ENCODE measurements around the gene RFK. TPM values are rescaled to one million over a fixed set of nuclear protein-coding genes. Genes with fewer than 3 reads are reported as not detected.

Gene RFK
- total and polyA plus RNA-seq, 2 of the 13 experiments (the other 11 are each of a cell fraction or from before 2014, with no cell fraction given): 18.2 to 37.2 TPM

DNA sequence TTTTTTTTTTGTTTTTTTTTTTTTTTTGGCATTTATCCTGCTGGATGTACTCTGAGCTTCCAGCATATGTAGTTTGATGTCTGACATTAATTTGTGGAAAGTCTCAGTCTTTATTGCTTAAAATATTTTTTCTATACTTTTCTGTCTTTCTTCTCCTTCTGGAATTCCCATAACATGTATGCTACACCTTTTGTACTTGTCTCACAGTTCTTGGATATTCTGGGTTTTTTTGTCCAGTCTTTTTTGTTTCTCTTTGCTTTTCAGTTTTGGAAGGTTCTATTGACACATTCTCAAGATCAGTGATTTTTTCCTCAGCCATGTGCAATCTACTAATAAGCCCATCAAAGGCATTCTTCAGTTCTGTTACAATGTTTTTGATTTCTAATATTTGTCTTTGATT lies 19.4 kb upstream of the RFK start:
- FAIRE-seq (no peak), ATAC-seq (no peak), DNase-seq (ENCODE audit: low spot score) (no peak)
- Histone ChIP-seq H4K20me1 (ENCODE audit: insufficient read depth, low read length) (no peaks in the 10 kb centered on the region), H3K9ac (ENCODE audit: insufficient read depth, low read depth, low read length) (no peak overlapping the region), H3K4me1 (ENCODE audit: insufficient read depth, low read length) (peaks cover 31% of the 10 kb centered on the region), H3K79me2 (ENCODE audit: insufficient read depth, low read length) (no peaks in the 10 kb centered on the region), H3K27me3 (ENCODE audit: control insufficient read depth in 1 of 2, insufficient read depth in 2 of 2, low read length in 2 of 2) (no peaks in the 10 kb centered on the region), H3K4me3 (replicated peaks in 1 of 3; ENCODE audit: insufficient read depth in 1 of 3, low read depth in 2 of 3, low read length in 3 of 3) (no peak overlapping the region), H3K9me3 (ENCODE audit: low read length) (no peaks in the 10 kb centered on the region), H3K36me3 (replicated peaks in 1 of 2; ENCODE audit: control insufficient read depth in 1 of 2, insufficient read depth in 2 of 2, low read length in 2 of 2) (no peaks in the 10 kb centered on the region), H2AFZ (ENCODE audit: low read length) (no peak overlapping the region), H3K4me2 (ENCODE audit: low read depth, low read length) (no peak overlapping the region), H3K27ac (ENCODE audit: extremely low read length, insufficient read depth, low read length) (no peak overlapping the region)
- intact Hi-C loops (cut with micrococcal nuclease; ENCODE audit: unreplicated experiment) (loop anchor here (1.0 kb wide), 1 partner anchor 15 kb away; no protein-coding TSS in a partner anchor), in situ Hi-C loops (cut with HindIII; ENCODE audit: extremely low pct_ligation_motif_present, low pct_unique_long_range_greater_than_20kb) (no loop called here)
- POLR2A ChIA-PET: no interaction called here
- CTCF ChIA-PET (ENCODE audit: low intra/inter-chr PET ratio, low total read pairs): no interaction called here
- BruUV-seq (replicated peaks): no TSS peak
- peak; percentile 88 for TF ChIP-seq ZNF709 (CRISPR knock-in tag; IDR thresholded peaks at IDR 0.05)
- no peak for TF ChIP-seq SCMH1 (CRISPR knock-in tag; IDR thresholded peaks at IDR 0.05; ENCODE audit: borderline replicate concordance)
- TF ChIP-seq, protein P1, sequence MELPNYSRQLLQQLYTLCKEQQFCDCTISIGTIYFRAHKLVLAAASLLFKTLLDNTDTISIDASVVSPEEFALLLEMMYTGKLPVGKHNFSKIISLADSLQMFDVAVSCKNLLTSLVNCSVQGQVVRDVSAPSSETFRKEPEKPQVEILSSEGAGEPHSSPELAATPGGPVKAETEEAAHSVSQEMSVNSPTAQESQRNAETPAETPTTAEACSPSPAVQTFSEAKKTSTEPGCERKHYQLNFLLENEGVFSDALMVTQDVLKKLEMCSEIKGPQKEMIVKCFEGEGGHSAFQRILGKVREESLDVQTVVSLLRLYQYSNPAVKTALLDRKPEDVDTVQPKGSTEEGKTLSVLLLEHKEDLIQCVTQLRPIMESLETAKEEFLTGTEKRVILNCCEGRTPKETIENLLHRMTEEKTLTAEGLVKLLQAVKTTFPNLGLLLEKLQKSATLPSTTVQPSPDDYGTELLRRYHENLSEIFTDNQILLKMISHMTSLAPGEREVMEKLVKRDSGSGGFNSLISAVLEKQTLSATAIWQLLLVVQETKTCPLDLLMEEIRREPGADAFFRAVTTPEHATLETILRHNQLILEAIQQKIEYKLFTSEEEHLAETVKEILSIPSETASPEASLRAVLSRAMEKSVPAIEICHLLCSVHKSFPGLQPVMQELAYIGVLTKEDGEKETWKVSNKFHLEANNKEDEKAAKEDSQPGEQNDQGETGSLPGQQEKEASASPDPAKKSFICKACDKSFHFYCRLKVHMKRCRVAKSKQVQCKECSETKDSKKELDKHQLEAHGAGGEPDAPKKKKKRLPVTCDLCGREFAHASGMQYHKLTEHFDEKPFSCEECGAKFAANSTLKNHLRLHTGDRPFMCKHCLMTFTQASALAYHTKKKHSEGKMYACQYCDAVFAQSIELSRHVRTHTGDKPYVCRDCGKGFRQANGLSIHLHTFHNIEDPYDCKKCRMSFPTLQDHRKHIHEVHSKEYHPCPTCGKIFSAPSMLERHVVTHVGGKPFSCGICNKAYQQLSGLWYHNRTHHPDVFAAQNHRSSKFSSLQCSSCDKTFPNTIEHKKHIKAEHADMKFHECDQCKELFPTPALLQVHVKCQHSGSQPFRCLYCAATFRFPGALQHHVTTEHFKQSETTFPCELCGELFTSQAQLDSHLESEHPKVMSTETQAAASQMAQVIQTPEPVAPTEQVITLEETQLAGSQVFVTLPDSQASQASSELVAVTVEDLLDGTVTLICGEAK (IDR thresholded peaks at IDR 0.05): no peak
- TF ChIP-seq, protein P1 (CRISPR knock-in tag; IDR thresholded peaks at IDR 0.05): no peak

Measured in HepG2 (cell line).